ENCODE data around the gene EPYC.

Gene EPYC

DNA sequence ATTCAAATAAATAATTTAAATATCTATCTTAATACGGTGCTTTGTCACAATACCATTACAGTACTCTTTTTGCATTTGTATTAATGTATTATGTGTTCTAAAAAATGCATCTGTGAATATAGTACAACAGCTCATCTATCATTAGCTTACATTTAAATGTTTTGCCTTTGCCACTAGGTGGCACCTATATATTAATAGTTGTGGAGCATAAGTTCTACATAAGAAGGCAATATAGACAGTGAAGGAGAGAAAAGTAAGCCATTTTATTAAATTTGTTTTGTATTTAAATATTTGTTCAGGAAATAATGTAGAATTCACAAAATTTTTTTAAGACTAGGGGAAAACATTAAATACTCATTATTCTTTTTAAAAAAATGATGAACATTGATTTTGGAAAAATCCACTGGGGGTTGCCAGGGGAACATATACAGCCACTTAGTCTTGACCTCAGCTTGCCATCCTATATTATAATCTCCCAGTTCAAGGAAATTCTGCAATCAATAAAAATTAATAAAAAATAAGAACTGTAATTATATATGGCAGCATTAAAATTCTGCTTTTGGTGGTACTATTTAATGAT is 59.6 kb downstream of the EPYC start:
- no peak for TF ChIP-seq POLR2A (IDR thresholded peaks at IDR 0.05; ENCODE audit: extremely low read depth, insufficient read length)
- TF ChIP-seq CTCF (IDR thresholded peaks at IDR 0.05; ENCODE audit: low read depth, low read length) = peak; percentile 24
- peak; percentile 52 for DNase-seq (ENCODE audit: low read depth)
- no peak overlapping the region for H3K4me3 ChIP-seq (ENCODE audit: low read depth, low read length)

DNA sequence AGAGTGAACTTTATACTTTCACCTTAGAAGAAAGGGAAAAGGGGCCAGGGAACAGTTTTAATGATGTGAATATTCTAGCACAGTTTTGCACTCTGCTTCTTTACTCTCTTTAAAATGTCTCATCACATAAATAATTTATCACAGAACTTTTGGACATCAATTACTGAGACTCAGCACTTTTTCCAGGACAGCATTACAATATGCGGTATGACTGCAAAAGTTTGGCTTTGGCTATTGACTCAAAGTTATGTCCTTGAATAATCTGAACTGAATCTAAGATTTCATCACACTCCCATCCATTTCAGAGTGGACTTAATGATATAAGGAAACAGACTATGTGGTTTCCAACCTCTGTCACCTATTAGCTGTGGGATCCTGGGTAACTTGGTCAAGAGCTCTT is 61.5 kb downstream of the EPYC start:
- H3K4me3 ChIP-seq (ENCODE audit: low read depth, low read length) = no peak overlapping the region
- no peak for TF ChIP-seq MAX (IDR thresholded peaks at IDR 0.05; ENCODE audit: low read depth, low read length)
- TF ChIP-seq CTCF (IDR thresholded peaks at IDR 0.05; ENCODE audit: low read depth, low read length) = no peak
- TF ChIP-seq POLR2A (IDR thresholded peaks at IDR 0.05; ENCODE audit: extremely low read depth, insufficient read length) = no peak
- TF ChIP-seq MYC (IDR thresholded peaks at IDR 0.05; ENCODE audit: low read depth, low read length) = no peak
- no peak for DNase-seq (ENCODE audit: low read depth)

DNA sequence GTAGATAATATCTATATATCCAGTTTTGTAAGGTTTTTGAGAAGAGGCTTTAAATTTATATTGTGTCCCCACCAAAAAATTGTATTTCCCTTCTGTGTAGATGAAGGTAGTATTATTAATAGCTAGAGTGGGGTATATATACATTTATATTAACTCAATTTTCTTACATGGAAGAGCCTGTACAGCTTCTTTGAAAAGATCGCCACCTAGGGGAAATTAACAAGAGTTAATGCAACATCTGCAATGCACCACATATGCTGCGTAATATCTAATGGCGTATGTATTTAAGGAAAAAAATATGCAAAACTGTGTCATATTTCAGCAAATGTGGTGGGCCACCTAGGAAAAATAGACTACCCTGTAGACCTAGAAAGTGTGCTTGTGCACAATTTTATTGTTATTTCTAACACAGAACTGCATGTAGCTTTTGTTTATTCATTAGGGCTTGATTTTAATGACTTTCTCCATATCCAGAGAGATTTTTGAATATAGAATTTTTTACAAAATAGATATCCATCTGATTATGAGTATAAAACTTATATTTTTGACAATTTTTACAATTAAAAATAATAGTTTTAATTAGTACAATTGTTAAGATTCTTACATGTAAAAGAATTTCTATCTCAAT is 63.8 kb downstream of the EPYC start:
- DNase-seq (ENCODE audit: low read depth) = peak; percentile 70
- no peak overlapping the region for H3K4me3 ChIP-seq (ENCODE audit: low read depth, low read length)
- peak; percentile 69 for TF ChIP-seq CTCF (IDR thresholded peaks at IDR 0.05; ENCODE audit: low read depth, low read length)
- no peak for TF ChIP-seq POLR2A (IDR thresholded peaks at IDR 0.05; ENCODE audit: extremely low read depth, insufficient read length)
- TF ChIP-seq MYC (IDR thresholded peaks at IDR 0.05; ENCODE audit: low read depth, low read length) = no peak
- TF ChIP-seq MAX (IDR thresholded peaks at IDR 0.05; ENCODE audit: low read depth, low read length) = no peak

GRCh38 chr12:90939382-90939781 is 65.4 kb downstream of the EPYC start:
- no peak for DNase-seq (ENCODE audit: low read depth)
- TF ChIP-seq CTCF (IDR thresholded peaks at IDR 0.05; ENCODE audit: low read depth, low read length) (no peak), POLR2A (IDR thresholded peaks at IDR 0.05; ENCODE audit: extremely low read depth, insufficient read length) (no peak), MYC (IDR thresholded peaks at IDR 0.05; ENCODE audit: low read depth, low read length) (no peak), MAX (IDR thresholded peaks at IDR 0.05; ENCODE audit: low read depth, low read length) (no peak)
- H3K4me3 ChIP-seq (ENCODE audit: low read depth, low read length) = no peak overlapping the region

- no peak for DNase-seq (ENCODE audit: low read depth)
- TF ChIP-seq MAX (IDR thresholded peaks at IDR 0.05; ENCODE audit: low read depth, low read length) (no peak), MYC (IDR thresholded peaks at IDR 0.05; ENCODE audit: low read depth, low read length) (no peak), POLR2A (IDR thresholded peaks at IDR 0.05; ENCODE audit: extremely low read depth, insufficient read length) (no peak), CTCF (IDR thresholded peaks at IDR 0.05; ENCODE audit: low read depth, low read length) (no peak)
Measured at GRCh38 chr12:90938451-90938850, 66.3 kb downstream of the EPYC start.

More at GRCh38 chr12:90938451-90938850, 66.3 kb downstream of the EPYC start:
- no peak overlapping the region for H3K4me3 ChIP-seq (ENCODE audit: low read depth, low read length)

Measured in NB4 (cell line).